GM19351 (cell line): ENCODE data around the gene FTSJ1.
"Not testable (repeated sequence)": the region's sequence is repeated elsewhere in the genome, so short reads cannot be mapped to it uniquely, and the experiment has no call there.

Source experiments
- ATAC-seq: cut with Tn5 transposase; IDR thresholded peaks from one replicate; pipeline ENCODE4 v1.9.1; 2021; ENCODE audit warnings: mild to moderate bottlenecking, moderate library complexity; ENCODE audit not compliant: unreplicated experiment

The FTSJ1 gene

DNA sequence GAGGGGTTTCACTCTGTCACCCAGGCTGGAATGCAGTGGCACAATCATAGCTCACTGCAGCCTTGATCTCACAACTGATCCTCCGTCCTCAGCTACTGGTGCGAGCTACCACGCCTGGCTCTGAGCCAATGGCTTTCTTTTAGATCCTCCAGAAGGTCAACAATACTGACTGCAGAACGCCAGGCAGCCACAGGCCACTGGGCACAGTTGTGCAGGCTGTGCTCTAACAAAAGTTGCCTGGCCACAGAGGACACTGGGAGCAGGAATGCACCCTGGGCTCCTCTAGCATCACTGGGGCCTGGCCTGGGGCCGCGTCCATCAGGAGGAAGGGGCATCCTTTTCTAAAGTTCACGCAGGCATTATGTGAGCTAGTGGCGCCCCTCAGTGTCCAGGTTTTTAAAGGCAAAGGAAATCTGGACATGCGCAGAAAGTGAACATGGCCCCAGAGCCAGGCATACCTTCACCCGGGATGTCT, 17.9 kb downstream of the FTSJ1 start:
- no peak for ATAC-seq

DNA sequence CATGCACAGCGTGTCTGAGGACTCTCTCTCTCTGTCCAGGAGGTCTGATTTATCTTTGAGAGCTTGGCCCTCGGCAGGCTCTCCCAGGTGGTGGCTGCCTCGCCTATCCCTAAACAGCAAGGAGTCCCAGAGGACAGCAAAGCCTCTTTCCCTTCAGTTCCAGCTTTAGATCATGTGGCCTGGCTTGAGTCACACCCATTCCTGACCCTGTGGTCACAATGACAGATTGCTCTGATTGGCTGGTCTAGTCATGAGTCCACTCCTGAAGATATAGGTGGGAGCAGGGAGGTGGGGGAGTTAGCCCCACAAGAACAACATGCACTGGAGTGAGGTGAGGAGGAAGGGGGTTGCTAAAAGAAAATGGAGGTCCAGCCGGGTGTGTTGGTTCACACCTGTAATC, 20.7 kb downstream of the FTSJ1 start:
- ATAC-seq, result no peak

DNA sequence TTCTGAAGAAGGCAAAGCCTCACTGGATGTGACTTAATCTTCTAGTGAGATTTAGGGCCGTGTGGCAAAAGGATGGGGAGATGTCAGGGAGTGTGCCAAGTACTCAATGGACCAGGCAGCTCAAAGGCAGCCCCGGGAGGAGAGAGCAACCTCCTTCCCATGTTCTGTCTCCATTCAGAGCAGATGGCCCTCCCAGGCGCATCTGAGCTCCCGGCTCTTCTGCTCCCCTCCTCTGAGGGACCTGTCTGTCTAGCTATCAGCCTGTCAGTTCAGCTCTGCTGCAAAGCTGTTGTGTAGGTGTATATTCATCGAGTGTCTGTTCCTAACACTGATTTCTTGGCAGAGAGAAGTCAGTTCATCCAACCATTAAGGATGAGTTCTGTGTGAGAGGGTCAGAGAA, 21.9 kb downstream of the FTSJ1 start:
- no peak for ATAC-seq

DNA sequence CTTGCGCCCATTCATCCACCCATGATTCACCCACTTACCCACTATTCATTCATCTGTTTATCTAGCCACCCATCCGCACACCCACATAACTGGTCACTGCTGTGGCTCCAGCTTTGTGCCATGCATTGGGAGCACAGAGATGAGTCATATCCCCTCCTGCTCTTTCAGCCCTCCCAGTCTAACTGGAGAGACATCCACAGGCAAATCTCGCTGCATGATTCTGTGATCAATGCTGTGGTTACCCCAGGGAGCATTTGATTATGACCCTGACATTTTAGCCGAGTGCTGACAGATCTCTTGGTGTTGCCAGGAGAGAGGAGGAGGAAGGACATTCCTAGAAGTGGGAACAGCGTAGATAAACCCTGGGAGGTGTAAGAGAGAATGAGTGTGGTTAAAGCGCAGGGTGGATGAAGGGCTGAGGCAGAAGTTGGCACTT, 22.4 kb downstream of the FTSJ1 start:
- no peak for ATAC-seq

DNA sequence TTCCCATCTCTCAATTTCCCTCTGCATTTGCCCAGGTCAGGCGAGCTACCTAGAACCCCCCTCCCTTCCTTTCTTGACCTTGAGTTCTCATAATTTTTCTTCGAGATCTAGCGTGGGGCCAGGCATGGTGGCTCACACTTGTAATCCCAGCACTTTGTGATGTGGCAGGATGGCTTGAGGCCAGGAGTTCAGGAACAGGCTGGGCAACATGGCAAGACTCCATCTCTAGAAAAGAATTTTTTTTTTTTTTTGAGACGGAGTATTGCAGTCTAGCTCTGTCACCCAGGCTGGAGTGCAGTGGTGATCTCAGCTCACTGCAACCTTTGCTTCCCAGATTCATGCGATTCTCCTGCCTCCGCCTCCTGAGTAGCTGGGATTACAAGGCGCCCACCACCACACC, 28.3 kb downstream of the FTSJ1 start:
- no peak for ATAC-seq

DNA sequence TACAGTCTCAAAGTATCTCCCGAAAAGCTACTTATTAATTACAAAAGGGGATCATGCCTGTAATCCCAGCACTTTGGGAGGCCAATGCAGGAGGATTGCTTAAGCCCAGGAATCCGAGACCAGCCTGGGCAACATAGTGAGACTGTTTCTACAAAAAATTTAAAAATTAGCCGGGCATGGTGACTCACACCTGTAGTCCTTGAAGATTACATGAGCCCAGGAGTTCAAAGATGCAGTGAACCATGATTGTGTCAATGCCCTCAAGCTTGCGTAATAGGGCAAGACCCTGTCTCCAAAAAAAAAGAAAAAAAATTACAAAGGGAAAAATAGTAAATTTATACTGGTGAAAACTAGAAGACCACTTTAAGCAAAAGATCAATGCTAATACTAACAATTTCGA, 29.5 kb downstream of the FTSJ1 start:
- no peak for ATAC-seq

DNA sequence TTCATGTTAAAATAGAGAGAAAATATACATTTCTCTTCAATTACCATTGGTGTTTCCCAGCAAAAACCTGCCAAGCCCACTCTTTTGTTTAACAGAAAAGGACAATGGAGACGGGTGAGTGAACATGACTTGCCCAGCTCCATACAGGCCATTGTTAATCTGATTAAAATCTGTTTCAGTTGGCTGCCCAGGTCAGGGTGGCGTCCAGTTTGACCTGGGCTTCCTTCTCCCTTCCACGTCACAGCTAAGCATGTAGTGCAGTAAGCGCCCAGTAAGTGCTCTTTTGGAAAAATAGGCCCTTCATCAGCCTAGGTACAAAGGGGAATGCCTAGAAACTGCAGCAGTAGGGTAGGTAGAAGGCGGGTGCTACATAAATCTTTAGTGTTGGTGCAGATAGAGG, 31.2 kb downstream of the FTSJ1 start:
- no peak for ATAC-seq

DNA sequence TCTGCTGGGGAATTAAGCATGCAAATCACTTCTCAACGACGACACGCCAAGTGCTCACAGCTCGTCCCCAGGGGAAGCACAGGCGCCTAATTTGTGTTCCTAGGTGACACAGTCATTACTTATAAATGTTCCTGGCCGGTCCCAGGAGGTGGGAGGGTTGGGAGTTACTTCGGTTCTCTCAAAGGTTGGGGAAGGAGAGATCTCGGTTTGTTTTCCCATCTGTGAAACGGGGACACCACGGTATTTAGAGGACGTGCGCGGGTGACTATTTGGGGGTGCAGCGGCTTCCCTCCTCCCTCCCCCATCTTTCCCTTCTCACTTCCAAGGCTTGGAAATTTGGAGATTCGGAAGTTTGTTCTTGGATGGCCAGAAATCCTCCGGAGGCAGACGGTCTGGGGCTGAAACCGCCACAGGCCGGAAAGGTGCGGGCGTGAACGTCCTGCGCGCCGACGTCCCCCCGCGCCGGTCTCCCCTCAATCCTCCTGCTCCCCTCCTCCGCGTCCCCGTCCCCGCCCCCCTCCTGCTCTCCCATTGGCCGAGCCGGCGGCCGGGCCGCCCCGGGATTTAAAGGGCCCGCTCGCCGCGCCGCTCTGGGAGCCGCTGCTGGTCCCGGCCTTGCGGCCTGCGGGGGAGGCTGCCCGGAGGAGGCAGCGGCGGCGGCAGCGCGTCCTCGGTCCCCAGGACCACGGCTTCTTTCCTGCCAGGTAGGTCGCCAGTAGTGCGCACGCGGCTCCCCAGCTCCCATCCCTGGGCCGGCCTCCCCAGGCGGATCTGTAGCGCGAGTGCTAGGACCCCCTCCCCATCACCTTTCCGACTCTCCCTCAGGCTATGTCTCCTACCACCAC, 32.6 kb downstream of the FTSJ1 start, which contains the start of gene PORCN:
Gene PORCN, plus strand, starts transcription at position 593 of the 845 bp plus-strand sequence. CDS start 829 bp downstream, outside the sequence.
- peak; percentile 78 for ATAC-seq

DNA sequence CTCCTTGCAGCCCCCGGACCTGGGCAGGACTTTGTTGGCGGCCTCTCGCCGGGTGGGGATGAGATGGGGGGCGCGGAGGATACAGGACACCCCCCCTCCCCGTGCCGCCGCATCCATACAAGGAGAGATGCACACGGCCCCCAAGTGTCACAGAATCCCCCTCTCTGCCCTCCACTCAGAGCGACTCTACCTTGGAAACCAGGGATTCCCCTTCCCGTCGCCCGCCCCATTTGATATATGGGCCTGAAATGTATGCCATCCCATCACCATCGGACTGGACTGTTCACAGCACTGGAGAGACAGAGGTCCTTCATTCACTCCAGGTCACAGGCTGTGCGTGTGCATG, 33.2 kb downstream of the FTSJ1 start:
- peak; percentile 6 for ATAC-seq

DNA sequence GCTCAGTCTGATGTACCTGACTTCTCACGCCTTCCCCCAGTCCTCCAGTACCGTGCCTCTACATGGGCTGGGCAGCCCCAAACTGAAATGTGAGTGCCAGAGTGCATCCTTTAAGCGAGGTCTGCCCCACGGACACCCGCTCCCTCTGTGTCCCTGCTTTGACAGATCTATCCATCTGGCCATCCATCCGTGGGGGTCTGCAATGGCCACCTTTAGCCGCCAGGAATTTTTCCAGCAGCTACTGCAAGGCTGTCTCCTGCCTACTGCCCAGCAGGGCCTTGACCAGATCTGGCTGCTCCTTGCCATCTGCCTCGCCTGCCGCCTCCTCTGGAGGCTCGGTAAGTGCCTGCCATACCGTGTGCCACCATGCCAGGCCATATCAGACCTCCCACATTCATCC, 33.6 kb downstream of the FTSJ1 start:
- ATAC-seq, result no peak

DNA sequence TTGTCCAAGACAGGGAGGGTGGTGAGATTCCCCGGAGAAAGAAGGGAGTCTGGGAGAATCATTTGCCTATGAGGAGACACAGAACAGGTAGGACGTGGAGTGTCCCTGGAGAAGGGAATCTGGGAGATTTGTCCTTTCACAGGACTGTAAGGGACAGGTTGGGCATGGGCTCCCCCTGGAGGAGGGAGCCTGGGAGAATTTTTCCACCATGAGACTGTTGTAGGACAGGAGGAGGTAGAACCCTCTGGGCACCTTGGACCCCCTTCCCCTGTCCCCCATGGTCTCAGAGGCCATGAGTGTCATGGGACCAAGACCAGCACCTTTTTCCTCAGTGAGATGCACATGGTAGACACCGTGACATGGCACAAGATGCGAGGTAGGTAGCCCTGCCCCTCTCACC, 35.6 kb downstream of the FTSJ1 start:
- ATAC-seq, result no peak

DNA sequence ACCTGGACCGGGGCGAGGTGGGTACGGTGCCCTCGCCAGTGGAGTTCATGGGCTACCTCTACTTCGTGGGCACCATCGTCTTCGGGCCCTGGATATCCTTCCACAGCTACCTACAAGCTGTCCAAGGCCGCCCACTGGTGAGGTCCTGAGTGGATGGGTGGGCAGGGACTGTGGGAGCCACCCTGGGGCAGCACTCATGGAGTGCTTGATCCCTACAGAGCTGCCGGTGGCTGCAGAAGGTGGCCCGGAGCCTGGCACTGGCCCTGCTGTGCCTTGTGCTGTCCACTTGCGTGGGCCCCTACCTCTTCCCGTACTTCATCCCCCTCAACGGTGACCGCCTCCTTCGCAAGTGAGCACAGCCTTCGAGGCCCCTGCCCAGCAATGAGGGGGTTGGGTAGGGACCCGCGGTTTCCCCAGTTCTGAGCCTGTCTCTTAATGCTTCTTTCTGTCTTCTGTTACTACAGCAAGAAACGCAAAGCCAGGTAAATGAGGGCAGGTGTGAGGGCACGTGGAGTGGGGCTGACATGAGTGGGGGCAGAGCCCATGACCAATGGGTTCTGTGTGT, 36.5 kb downstream of the FTSJ1 start:
- no peak for ATAC-seq

DNA sequence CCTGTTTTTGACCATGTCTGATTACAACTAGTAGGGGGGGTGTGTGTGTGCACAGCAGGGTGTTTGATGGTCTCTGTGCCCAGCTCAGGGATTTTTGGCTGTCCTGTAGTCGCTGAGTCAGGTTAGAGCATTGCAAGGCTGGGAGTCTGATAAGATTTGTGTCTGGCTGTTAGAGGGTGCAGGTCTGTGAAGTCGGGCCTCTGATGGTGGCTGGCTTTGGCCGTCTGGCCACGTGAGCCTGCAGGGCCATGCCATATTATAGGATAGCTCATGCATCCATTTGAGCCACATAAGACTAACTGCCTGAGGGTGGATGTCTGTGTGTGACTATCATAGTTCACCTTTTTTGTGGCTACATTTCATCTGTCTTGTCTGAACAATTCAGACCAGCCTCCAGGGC, 37.7 kb downstream of the FTSJ1 start:
- ATAC-seq, result no peak

DNA sequence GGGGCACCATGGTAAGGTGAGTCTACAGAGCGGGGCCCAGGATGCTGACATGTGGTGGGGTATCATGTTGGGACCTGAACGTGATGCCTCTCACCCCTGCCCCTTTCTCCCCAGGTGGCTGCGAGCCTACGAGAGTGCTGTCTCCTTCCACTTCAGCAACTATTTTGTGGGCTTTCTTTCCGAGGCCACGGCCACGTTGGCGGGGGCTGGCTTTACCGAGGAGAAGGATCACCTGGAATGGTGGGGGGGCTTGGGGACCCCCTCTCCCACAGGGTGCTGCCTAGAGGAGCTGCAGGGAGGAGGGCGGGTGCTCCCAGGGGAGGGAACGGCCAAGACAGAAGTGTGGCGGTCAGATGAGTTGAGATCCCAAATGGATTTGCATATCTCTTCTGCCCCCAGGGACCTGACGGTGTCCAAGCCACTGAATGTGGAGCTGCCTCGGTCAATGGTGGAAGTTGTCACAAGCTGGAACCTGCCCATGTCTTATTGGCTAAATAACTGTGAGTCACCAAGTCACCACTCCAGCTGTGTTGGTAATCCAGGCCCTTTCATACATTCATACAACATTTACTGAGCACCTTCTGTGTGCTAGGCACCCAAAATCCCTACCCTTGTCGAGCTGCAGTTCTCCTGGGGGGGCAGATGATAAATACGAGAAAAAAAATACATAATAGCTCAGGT, 38.3 kb downstream of the FTSJ1 start:
- no peak for ATAC-seq

DNA sequence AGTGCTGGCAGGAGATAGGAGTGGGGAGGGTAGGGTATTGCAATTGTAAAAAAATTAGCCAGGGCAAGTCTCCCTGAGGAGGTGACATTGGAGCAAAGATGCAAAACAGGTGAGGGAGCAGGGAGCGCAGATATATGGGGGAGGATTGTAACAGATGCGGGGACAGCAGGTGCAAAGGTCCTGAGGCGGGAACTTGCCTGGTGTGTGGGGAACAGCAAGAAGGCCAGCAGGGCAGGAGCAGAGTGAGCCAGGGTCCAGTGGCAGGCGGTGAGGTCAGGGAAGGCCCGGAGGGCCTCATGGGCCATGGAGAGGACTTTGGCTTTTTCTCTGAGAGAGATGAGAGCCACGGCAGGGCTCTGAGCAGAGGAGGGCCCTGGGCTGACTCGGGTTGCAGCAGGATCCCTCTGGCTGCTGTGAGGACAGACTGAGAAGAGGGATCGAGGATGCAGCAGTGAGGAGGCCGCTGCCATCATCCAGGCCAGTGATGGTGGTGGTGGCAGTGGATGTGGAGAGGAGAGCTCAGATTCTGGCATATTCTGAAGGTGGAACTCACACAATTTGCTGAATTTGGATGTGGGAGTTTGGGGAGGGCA, 39.0 kb downstream of the FTSJ1 start:
- no peak for ATAC-seq

DNA sequence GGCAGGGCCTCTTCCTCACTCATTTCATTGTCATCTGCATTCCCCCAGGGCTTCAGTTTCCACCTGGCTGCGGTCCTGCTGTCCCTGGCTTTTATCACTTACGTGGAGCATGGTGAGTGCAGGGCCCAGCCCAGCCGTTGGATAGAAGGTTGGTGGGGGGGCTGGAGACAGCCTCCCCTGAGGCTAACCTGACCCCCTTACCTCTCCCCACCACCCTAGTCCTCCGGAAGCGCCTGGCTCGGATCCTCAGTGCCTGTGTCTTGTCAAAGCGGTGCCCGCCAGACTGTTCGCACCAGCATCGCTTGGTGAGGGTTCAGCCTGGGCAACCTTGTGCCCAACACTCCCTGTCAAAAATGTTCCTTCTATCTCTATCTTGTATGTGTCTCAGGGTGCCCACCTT, 39.8 kb downstream of the FTSJ1 start:
- ATAC-seq, result no peak

DNA sequence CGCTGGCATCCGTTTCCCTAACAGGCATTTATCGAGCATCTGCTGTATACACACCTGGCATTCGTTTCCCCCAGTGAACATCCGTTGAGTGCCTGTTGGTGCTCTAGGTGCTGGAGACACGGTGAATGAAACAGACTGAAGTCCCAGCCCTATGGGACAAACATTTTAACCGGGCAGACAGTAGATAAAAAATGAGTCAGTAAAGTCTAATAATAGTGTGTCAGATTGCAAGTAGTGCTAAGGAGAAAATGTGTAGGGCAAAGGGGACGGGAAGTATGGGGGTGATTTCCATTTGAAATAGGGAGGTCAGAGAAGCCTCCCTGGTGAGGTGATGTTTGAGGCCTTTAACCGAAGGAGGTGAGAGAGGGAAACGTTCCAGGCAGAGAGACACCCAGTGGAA, 40.3 kb downstream of the FTSJ1 start:
- ATAC-seq, result no peak

DNA sequence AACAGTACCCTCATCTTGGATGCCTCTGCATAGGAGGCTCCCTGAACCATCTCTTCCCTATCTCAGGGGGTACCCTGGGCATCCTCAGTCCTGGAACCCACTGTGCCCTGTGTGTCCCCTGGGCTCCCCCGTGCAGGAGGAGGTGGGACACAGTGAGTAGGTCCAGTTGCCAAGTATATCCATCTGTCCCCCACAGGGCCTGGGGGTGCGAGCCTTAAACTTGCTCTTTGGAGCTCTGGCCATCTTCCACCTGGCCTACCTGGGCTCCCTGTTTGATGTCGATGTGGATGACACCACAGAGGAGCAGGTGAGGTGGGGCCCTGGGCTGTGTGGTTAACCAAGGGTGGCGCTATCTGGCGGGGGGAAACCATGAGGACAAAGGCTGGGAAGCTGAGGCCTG, 41.0 kb downstream of the FTSJ1 start:
- ATAC-seq, result no peak

DNA sequence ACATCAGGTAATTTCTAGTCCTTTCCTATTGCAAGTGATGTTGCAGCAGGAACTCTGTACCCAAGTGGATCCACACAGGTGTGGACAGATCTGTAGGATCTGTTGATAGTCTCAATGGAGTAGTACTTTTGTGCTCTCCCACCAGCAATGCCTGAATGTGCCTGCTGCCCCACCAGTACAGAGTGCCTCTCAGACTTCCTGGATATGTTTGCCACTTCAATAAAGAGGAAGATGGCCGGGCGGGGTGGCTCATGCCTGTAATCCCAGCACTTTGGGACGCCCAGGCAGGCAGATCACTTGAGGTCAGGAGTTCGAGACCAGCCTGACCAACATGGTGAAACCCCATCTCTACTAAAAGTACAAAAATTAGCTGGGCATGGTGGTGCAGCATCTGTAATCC, 43.5 kb downstream of the FTSJ1 start:
- ATAC-seq, result not testable (repeated sequence)

DNA sequence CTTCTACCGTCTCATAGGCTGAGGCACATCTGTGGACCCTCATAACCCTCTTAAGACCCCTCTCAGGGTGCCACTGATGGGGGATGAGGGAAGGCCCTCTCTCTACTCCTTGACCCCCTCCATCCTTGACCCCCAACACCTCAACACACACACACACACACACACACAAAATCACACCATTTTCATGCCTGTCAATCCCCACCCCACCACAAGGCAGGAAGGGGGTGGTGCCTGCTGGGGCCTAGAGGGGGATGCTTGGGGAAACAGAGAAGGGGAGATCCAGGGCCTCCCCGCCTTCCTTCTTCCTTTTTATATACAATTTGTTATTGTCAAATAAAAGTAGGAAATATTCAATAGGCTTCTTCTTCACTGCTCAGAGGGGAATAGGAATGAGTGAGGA, 44.5 kb downstream of the FTSJ1 start:
- no peak for ATAC-seq

DNA sequence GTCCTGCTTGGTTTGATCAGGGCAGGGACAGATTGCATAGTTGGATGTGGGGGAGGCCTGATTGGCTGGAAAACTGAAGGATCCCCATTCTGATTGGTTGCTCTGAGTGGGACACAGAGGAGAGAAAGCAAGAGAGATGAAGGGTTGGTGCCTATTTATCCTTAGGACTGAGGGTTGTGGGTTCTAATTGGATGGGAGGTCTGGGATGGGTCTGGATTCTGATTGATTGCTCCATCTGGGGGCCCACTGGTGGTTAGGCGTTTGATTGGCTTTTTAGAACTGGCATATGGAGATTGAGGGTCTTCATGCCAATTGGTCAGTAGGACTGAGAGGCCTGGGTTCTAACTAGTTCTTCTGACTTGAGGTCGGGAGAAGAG, 45.0 kb downstream of the FTSJ1 start:
- ATAC-seq, result no peak
